MM.1S (cell line): ENCODE results near the gene FRK.
"Not testable (repeated sequence)": the region's sequence is repeated elsewhere in the genome, so short reads cannot be mapped to it uniquely, and the experiment has no call there.

Source experiments
- DNase-seq: peaks from one replicate; pipeline ENCODE4 v3.0.0-alpha.2; 2015
- H2AFZ ChIP-seq: fragments of 300-600 bp; sonication (generic); 2 replicates; pipeline ENCODE4 v1.6.0; 2016; ENCODE audit warnings: antibody characterized with exemption, low read length
- H3F3A ChIP-seq: fragments of 300-600 bp; sonication (generic); 2 replicates; pipeline ENCODE4 v1.6.1; 2016; ENCODE audit warnings: mild to moderate bottlenecking, antibody characterized with exemption, low read length, moderate library complexity, mixed read lengths; ENCODE audit not compliant: insufficient read depth
- H3K27ac ChIP-seq: fragments of 300-600 bp; sonication (generic); 2 replicates; pipeline ENCODE4 v1.5.1; 2016; ENCODE audit warnings: mild to moderate bottlenecking, low read length
- H3K27me3 ChIP-seq: fragments of 300-600 bp; sonication (generic); replicated peaks from 2 replicates; pipeline ENCODE4 v1.6.0; 2016; ENCODE audit warnings: low read length; ENCODE audit not compliant: insufficient read depth
- H3K36me3 ChIP-seq: fragments of 300-600 bp; sonication (generic); replicated peaks from 2 replicates; pipeline ENCODE4 v1.6.1; 2016; ENCODE audit warnings: mild to moderate bottlenecking, low read length, mixed read lengths; ENCODE audit not compliant: insufficient read depth
- H3K4me1 ChIP-seq: fragments of 300-600 bp; sonication (generic); 2 replicates; pipeline ENCODE4 v1.6.1; 2016; ENCODE audit warnings: low read length, mixed read lengths
- H3K4me2 ChIP-seq: fragments of 300-600 bp; sonication (generic); 2 replicates; pipeline ENCODE4 v1.6.0; 2016; ENCODE audit warnings: low read depth, low read length
- H3K4me3 ChIP-seq: fragments of 300-600 bp; sonication (generic); 2 replicates; pipeline ENCODE4 v1.5.1; 2016; ENCODE audit warnings: low read length, mixed read lengths
- H3K79me2 ChIP-seq: fragments of 300-600 bp; sonication (generic); 2 replicates; pipeline ENCODE4 v1.6.1; 2016; ENCODE audit warnings: mixed run types, low read length, mixed read lengths
- H3K9ac ChIP-seq: fragments of 300-600 bp; sonication (generic); 2 replicates; pipeline ENCODE4 v1.6.1; 2016; ENCODE audit warnings: low read length, mixed read lengths
- H3K9me2 ChIP-seq: fragments of 300-600 bp; sonication (generic); replicated peaks from 2 replicates; pipeline ENCODE4 v1.6.1; 2016; ENCODE audit warnings: mild to moderate bottlenecking, low read length, mixed read lengths; ENCODE audit not compliant: insufficient read depth
- H3K9me3 ChIP-seq: fragments of 300-600 bp; sonication (generic); replicated peaks from 2 replicates; pipeline ENCODE4 v1.6.1; 2016; ENCODE audit warnings: mild to moderate bottlenecking, low read length, mixed read lengths; ENCODE audit not compliant: insufficient read depth
- H4K20me1 ChIP-seq: fragments of 300-600 bp; sonication (generic); 2 replicates; pipeline ENCODE4 v1.6.1; 2016; ENCODE audit warnings: mild to moderate bottlenecking, low read length, moderate library complexity, mixed read lengths; ENCODE audit not compliant: insufficient read depth
- EZH2 ChIP-seq: fragments of 300-600 bp; sonication (generic); optimal IDR thresholded peaks from 2 replicates; pipeline ENCODE3; 2017; ENCODE audit warnings: low read depth, mild to moderate bottlenecking, antibody characterized with exemption, low read length, mixed read lengths
- EZH2phosphoT487 ChIP-seq: fragments of 300-600 bp; sonication (generic); IDR thresholded peaks from 2 replicates; pipeline ENCODE4 v1.6.1; 2018; ENCODE audit warnings: antibody characterized with exemption, low read length
- TF ChIP-seq, protein P1 (sequence below): fragments of 300-600 bp; sonication (generic); IDR thresholded peaks from 2 replicates; pipeline ENCODE4 v1.5.1; 2016; ENCODE audit warnings: antibody characterized with exemption, low read length, mixed read lengths

The FRK gene

DNA sequence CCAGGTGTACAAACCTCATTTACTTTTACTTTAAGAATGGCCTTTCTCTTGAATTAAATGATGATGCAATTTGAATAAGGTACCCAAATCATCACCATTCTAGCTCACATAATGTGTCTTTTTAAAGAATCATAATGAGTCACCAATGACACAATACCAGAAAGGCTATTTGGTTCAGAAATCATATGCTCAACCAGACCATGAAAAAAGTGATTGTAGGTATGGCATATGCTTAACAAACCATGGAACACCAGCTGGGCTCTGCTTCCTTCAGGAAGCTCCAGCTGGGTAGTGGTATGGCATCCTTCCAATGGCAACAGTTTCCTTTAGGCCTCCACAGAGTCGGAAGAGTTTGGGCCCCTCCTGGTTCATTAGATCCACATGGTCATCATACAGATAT, 128.2 kb downstream of the FRK start:
- Histone ChIP-seq H4K20me1 (no peaks in the 10 kb centered on the region), H3K4me2 (no peak overlapping the region)

DNA sequence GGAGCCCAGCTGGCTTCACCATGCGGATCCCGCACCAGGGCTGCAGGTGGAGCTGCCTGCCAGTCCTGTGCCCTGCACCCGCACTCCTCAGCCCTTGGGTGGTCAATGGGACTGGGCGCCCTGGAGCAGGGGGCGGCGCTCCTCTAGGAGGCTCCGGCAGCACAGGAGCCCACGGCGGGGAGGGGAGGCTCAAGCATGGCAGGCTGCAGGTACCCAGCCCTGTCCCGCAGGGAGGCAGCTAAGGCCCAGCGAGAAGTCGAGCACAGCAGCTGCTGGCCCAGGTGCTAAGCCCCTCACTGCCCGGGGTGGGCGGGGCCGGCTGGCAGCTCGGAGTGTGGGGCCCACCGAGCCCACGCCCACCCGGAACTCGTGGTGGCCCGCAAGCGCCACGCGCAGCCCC, 132.7 kb downstream of the FRK start:
- H3K4me3 ChIP-seq, H3K9ac ChIP-seq, H4K20me1 ChIP-seq, DNase-seq, H3K9me3 ChIP-seq, H3K4me1 ChIP-seq, H3K27me3 ChIP-seq, H3K36me3 ChIP-seq, H3F3A ChIP-seq, H3K4me2 ChIP-seq, H3K9me2 ChIP-seq, H3K27ac ChIP-seq, H3K79me2 ChIP-seq, H2AFZ ChIP-seq: not testable (repeated sequence)

More for the DNA sequence above, 128.2 kb downstream of the FRK start:
- Histone ChIP-seq H3K9me3 (no peaks in the 10 kb centered on the region), H2AFZ (no peak overlapping the region), H3K27ac (no peak overlapping the region), H3F3A (no peaks in the 10 kb centered on the region), H3K27me3 (no peaks in the 10 kb centered on the region), H3K79me2 (no peaks in the 10 kb centered on the region), H3K9ac (no peak overlapping the region), H3K9me2 (no peaks in the 10 kb centered on the region), H3K4me3 (no peak overlapping the region), H3K4me1 (no peaks in the 10 kb centered on the region), H3K36me3 (no peaks in the 10 kb centered on the region)
- DNase-seq: no peak
- no peak for TF ChIP-seq EZH2phosphoT487
- TF ChIP-seq, protein P1, sequence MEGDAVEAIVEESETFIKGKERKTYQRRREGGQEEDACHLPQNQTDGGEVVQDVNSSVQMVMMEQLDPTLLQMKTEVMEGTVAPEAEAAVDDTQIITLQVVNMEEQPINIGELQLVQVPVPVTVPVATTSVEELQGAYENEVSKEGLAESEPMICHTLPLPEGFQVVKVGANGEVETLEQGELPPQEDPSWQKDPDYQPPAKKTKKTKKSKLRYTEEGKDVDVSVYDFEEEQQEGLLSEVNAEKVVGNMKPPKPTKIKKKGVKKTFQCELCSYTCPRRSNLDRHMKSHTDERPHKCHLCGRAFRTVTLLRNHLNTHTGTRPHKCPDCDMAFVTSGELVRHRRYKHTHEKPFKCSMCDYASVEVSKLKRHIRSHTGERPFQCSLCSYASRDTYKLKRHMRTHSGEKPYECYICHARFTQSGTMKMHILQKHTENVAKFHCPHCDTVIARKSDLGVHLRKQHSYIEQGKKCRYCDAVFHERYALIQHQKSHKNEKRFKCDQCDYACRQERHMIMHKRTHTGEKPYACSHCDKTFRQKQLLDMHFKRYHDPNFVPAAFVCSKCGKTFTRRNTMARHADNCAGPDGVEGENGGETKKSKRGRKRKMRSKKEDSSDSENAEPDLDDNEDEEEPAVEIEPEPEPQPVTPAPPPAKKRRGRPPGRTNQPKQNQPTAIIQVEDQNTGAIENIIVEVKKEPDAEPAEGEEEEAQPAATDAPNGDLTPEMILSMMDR: no peak
- TF ChIP-seq EZH2: no peak

DNA sequence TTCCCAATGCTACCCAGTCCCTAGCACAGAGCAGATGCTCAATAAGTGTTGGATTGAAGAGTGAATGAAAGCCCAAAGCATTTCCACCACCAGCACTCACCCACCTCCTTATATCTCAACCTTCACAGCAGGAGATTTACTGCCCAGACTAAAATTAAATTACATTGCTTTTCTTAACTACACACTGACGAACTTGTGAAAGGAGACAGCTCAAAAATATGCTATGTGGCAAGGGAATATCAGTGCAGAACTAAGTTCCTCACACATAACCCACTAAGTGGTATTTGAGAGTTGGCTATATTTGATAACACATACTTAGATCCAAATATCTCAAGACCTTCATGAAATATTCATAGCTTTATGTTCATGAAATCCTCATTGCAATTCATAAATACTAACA, 137.7 kb downstream of the FRK start:
- no peak for TF ChIP-seq EZH2
- no peak for TF ChIP-seq EZH2phosphoT487
- TF ChIP-seq, protein P1: no peak
- Histone ChIP-seq H4K20me1 (no peaks in the 10 kb centered on the region), H3K9me2 (no peaks in the 10 kb centered on the region), H3F3A (no peaks in the 10 kb centered on the region), H3K79me2 (no peaks in the 10 kb centered on the region), H3K27me3 (no peaks in the 10 kb centered on the region), H3K4me3 (no peak overlapping the region), H3K27ac (no peak overlapping the region), H3K36me3 (no peaks in the 10 kb centered on the region), H3K4me2 (no peak overlapping the region), H3K4me1 (no peaks in the 10 kb centered on the region), H3K9ac (no peak overlapping the region), H3K9me3 (no peaks in the 10 kb centered on the region), H2AFZ (no peak overlapping the region)
- DNase-seq: no peak

DNA sequence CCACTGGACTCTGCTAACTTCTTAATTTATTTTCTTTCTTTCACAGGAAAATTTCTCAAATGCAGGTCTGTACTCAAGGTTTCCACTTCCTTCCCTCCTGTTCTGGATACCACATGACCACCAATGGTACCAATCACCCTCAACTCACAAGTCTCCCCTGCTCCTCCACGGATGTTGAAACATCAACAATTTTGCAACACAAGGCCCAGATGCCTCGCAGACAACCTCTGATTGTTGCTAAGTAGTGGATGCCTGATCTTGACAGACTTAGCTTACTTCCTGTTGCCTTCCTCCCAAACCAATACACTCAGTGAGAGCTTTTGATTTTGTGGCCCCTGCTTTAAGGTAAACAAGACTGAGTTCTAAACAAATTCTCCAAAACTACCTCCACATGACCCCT, 146.6 kb downstream of the FRK start:
- no peak overlapping the region for H2AFZ ChIP-seq
- no peaks in the 10 kb centered on the region for H3K79me2 ChIP-seq

More for the DNA sequence above, 146.6 kb downstream of the FRK start:
- no peak overlapping the region for H3K4me3 ChIP-seq
- no peaks in the 10 kb centered on the region for H3K9me2 ChIP-seq
- H3F3A ChIP-seq: no peaks in the 10 kb centered on the region
- H3K9me3 ChIP-seq: no peaks in the 10 kb centered on the region
- H4K20me1 ChIP-seq: no peaks in the 10 kb centered on the region
- H3K27ac ChIP-seq: no peak overlapping the region
- H3K4me2 ChIP-seq: no peak overlapping the region
- no peaks in the 10 kb centered on the region for H3K27me3 ChIP-seq
- DNase-seq: no peak
- H3K9ac ChIP-seq: no peak overlapping the region
- no peaks in the 10 kb centered on the region for H3K4me1 ChIP-seq
- no peak for TF ChIP-seq EZH2phosphoT487
- no peak for TF ChIP-seq EZH2
- TF ChIP-seq, protein P1: no peak
- H3K36me3 ChIP-seq: no peaks in the 10 kb centered on the region
